CD4-positive, alpha-beta T cell (primary cell): ENCODE results near the gene LNX1. TPM values are rescaled to one million over a fixed set of nuclear protein-coding genes. Genes with fewer than 3 reads are reported as not detected.

Experiments used
- ATAC-seq: fragments of 200-7000 bp; cut with Tn5 transposase; one replicate; pipeline ENCODE4 v1.10.0; 2022; ENCODE audit warnings: mild to moderate bottlenecking; ENCODE audit not compliant: poor library complexity
- CTCF ChIA-PET: fragments of 350-600 bp; sonication (Branson Sonifier 250); formaldehyde crosslinking; loops from one replicate; lab custom pipeline; 2021; ENCODE audit warnings: antibody characterized with exemption, inconsistent platforms; lab: Charles Lee
- POLR2A ChIA-PET: fragments of 350-600 bp; sonication (Branson Sonifier 250); formaldehyde crosslinking; loops from one replicate; lab custom pipeline; 2021; ENCODE audit warnings: antibody characterized with exemption, inconsistent platforms; lab: Charles Lee
- DNase-seq, 14 experiments: peaks; one replicate each; pipeline ENCODE4 v3.0.0-alpha.2; 2013 to 2020; ENCODE audit warnings: mixed read lengths in 2 of 14
- H3K27ac ChIP-seq, 2 donors: one replicate each; pipeline versions ENCODE4 v1.5.1 to v1.7.0; 2013; ENCODE audit warnings: low read length in 2 of 2, low read depth in 1 of 2, mild to moderate bottlenecking in 1 of 2
- H3K27me3 ChIP-seq, 2 experiments: 1 replicate in 1 of 2; 2 replicates in 1 of 2; pipeline versions ENCODE4 v1.6.1 to v1.7.0; 2013; ENCODE audit warnings: low read length in 2 of 2, control low read depth in 1 of 2, mild to moderate bottlenecking in 1 of 2, moderate library complexity in 1 of 2; ENCODE audit not compliant: insufficient read depth in 2 of 2, control insufficient read depth in 1 of 2
- H3K36me3 ChIP-seq: one replicate; pipeline ENCODE4 v1.6.1; 2013; ENCODE audit warnings: low read length, control low read depth; ENCODE audit not compliant: insufficient read depth
- H3K4me1 ChIP-seq: one replicate; pipeline ENCODE4 v1.6.1; 2013; ENCODE audit warnings: low read length, control low read depth; ENCODE audit not compliant: insufficient read depth
- H3K4me3 ChIP-seq: one replicate; pipeline ENCODE4 v1.5.1; 2013; ENCODE audit warnings: mild to moderate bottlenecking, low read length, moderate library complexity
- H3K9me3 ChIP-seq, 2 experiments: 1 replicate in 1 of 2; 2 replicates in 1 of 2; pipeline versions ENCODE4 v1.6.1 to v1.7.0; 2013; ENCODE audit warnings: low read length in 2 of 2, mild to moderate bottlenecking in 2 of 2, control low read depth in 1 of 2, moderate library complexity in 1 of 2; ENCODE audit not compliant: control insufficient read depth in 1 of 2, insufficient read depth in 1 of 2
- H3K27ac Mint-ChIP-seq: one replicate; pipeline ENCODE4 v1.8.0; 2020; ENCODE audit warnings: mixed read lengths
- H3K27me3 Mint-ChIP-seq: one replicate; pipeline ENCODE4 v1.8.0; 2021; ENCODE audit warnings: mixed read lengths
- H3K36me3 Mint-ChIP-seq: one replicate; pipeline ENCODE4 v1.8.0; 2021; ENCODE audit warnings: low read depth, mixed read lengths
- H3K4me1 Mint-ChIP-seq: one replicate; pipeline ENCODE4 v1.8.0; 2021; ENCODE audit warnings: low read depth, mixed read lengths
- H3K4me3 Mint-ChIP-seq: one replicate; pipeline ENCODE4 v1.8.0; 2020; ENCODE audit warnings: mild to moderate bottlenecking, mixed read lengths
- H3K9me3 Mint-ChIP-seq: one replicate; pipeline ENCODE4 v1.8.0; 2020; ENCODE audit warnings: mixed read lengths
- intact Hi-C, 2 experiments: fragments of 100-400 bp; cut with DNase I in 1 of 2; cut with micrococcal nuclease in 1 of 2; formaldehyde crosslinking; loops; one replicate each; pipeline versions ENCODE4 v1.15.1 to v1.9.0; 2023 to 2025; cut with DNase I, micrococcal nuclease
- total RNA-seq, 174 experiments: library from RNA in 2 of 174; stranded (reverse) in 2 of 174; gene quantifications; one replicate each; pipeline ENCODE4 v1.2.3 and lab custom pipeline; 2021 to 2026
- TF ChIP-seq, protein P1 (sequence below): fragments of 200-600 bp; IDR thresholded peaks from one replicate; pipeline ENCODE4 v1.8.0; 2022; ENCODE audit warnings: antibody characterized with exemption, mild to moderate bottlenecking

The LNX1 gene
- total RNA-seq, 2 experiments from 2014 or later: not detected

DNA sequence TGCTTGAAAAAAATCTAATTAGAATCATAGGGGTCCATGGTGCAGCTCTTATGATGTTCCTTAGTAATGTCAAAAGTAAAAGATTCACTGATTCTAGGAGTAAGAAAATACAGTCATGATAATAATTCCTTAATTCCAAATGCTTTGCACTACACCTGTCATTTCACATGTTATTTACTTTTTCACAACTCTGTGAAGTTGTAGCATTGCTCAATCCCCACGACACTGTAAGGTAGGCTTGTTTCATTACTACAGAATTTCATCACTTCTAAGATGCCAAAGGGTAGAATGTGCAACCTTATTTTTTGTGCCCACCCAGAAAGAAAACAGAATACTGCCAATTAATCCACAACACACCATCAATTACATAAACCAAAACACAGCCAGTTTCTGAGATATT, 46.1 kb upstream of the LNX1 start:
- Mint-ChIP-seq H3K4me3 (no peak overlapping the region), H3K27ac (no peak overlapping the region), H3K4me1 (no peaks in the 10 kb centered on the region), H3K27me3 (peaks cover 29% of the 10 kb centered on the region), H3K36me3 (no peaks in the 10 kb centered on the region), H3K9me3 (no peaks in the 10 kb centered on the region)
- no peak overlapping the region for H3K27ac ChIP-seq
- CTCF ChIA-PET: no interaction called here
- H3K9me3 ChIP-seq: no peaks in the 10 kb centered on the region
- POLR2A ChIA-PET: no interaction called here
- TF ChIP-seq, protein P1, sequence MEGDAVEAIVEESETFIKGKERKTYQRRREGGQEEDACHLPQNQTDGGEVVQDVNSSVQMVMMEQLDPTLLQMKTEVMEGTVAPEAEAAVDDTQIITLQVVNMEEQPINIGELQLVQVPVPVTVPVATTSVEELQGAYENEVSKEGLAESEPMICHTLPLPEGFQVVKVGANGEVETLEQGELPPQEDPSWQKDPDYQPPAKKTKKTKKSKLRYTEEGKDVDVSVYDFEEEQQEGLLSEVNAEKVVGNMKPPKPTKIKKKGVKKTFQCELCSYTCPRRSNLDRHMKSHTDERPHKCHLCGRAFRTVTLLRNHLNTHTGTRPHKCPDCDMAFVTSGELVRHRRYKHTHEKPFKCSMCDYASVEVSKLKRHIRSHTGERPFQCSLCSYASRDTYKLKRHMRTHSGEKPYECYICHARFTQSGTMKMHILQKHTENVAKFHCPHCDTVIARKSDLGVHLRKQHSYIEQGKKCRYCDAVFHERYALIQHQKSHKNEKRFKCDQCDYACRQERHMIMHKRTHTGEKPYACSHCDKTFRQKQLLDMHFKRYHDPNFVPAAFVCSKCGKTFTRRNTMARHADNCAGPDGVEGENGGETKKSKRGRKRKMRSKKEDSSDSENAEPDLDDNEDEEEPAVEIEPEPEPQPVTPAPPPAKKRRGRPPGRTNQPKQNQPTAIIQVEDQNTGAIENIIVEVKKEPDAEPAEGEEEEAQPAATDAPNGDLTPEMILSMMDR: no peak
- DNase-seq (no peak), ATAC-seq (no peak)
- H3K4me3 ChIP-seq: no peak overlapping the region
- H3K4me1 ChIP-seq: no peaks in the 10 kb centered on the region
- peaks cover 0 to 5% of the 10 kb centered on the region in 2 experiments for H3K27me3 ChIP-seq
- intact Hi-C loops: no loop called here
- H3K36me3 ChIP-seq: no peaks in the 10 kb centered on the region

DNA sequence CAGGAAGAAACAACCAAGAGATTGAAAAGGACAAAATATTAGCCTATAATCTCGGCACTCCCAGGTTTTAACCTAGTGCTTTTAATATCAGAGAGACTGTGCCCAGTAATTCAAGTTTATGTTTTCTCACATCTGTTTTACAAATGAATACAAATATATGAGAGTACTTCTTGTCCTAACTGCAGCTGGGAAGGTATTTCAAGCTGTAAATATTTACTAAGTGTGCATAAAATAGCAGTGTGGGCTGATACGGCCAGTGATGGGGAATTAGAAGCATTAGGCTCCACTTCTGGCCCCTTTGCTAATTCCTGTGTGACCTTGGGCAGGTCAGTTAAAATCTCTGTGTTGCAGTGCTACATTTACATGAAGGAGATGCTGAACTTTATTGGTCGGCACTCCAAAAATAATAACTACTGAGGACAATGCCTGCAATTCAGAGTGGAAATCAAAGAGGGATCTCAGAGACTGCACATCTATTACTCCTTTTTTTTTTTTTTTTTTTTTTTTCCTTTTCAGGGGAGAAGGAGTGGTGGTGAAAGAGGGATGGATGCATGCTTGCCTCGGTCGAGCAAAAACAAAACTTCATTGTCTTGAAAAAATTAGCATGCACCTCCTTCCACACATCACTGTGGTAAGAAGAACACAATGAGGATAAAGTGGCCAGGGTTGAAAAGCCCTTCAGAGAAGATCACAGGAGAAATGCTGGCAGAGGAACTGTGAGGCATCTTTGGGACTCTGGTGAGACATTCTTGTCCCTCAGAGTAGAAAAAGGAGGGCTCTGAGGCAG, 44.6 kb upstream of the LNX1 start:
- Histone ChIP-seq H3K4me1 (no peaks in the 10 kb centered on the region), H3K27me3 (peaks cover 0 to 9% of the 10 kb centered on the region in 2 experiments), H3K36me3 (no peaks in the 10 kb centered on the region), H3K9me3 (no peaks in the 10 kb centered on the region), H3K4me3 (no peak overlapping the region), H3K27ac (no peak overlapping the region)
- CTCF ChIA-PET: no interaction called here
- ATAC-seq (no peak), DNase-seq (no peak)
- H3K27ac Mint-ChIP-seq: no peak overlapping the region
- intact Hi-C loops: no loop called here
- no peaks in the 10 kb centered on the region for H3K4me1 Mint-ChIP-seq
- H3K27me3 Mint-ChIP-seq: peaks cover 33% of the 10 kb centered on the region
- H3K36me3 Mint-ChIP-seq: no peaks in the 10 kb centered on the region
- POLR2A ChIA-PET: no interaction called here
- TF ChIP-seq, protein P1: no peak
- no peaks in the 10 kb centered on the region for H3K9me3 Mint-ChIP-seq
- H3K4me3 Mint-ChIP-seq: no peak overlapping the region

DNA sequence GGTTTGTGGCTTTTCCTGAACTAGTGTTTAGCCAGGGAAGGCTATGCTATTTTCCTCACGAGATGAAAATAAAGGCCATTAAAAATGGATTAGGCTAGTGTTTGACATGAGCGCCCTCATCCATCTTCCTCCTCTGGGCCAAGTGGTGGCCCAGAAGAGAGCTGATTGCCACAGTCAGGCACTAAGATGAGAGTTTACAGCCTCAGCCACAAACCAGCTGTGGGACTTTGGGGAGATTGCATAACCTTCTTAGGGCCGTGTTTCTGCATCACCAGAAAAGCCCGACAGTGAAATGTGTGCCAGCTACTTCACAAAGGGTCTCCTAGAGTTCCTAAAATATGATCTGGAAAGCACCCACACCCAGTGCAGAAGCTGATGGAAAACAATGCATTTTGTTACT, 42.3 kb upstream of the LNX1 start:
- H3K27ac Mint-ChIP-seq: no peak overlapping the region
- H3K27ac ChIP-seq: no peak overlapping the region
- no peaks in the 10 kb centered on the region for H3K9me3 Mint-ChIP-seq
- TF ChIP-seq, protein P1: no peak
- H3K36me3 ChIP-seq: no peaks in the 10 kb centered on the region
- ChIA-PET CTCF (no interaction called here), POLR2A (no interaction called here)
- intact Hi-C loops: no loop called here
- no peak overlapping the region for H3K4me3 Mint-ChIP-seq
- no peaks in the 10 kb centered on the region for H3K4me1 Mint-ChIP-seq
- H3K4me1 ChIP-seq: no peaks in the 10 kb centered on the region
- H3K27me3 Mint-ChIP-seq: peaks cover 33% of the 10 kb centered on the region
- no peaks in the 10 kb centered on the region for H3K36me3 Mint-ChIP-seq
- no peaks in the 10 kb centered on the region for H3K9me3 ChIP-seq
- ATAC-seq (no peak), DNase-seq (peak in 2 of 14 experiments; percentile 3 to 6)
- H3K27me3 ChIP-seq: peaks cover 0 to 7% of the 10 kb centered on the region in 2 experiments
- H3K4me3 ChIP-seq: no peak overlapping the region
